Esophagus squamous epithelium (tissue), 4 donors: Measurements from ENCODE around the gene TMEM38B.

ENCODE experiments used
- CTCF ChIP-seq, 6 experiments: fragments of 450-650 bp in 4 of 6; fragments of 200-600 bp in 2 of 6; sonication (generic) in 2 of 6; IDR thresholded peaks; one replicate each; pipeline ENCODE4 v1.5.1; 2016 to 2019; ENCODE audit warnings: antibody characterized with exemption in 6 of 6, mild to moderate bottlenecking in 4 of 6, moderate library complexity in 4 of 6
- POLR2A ChIP-seq, 4 donors: fragments of 450-650 bp; IDR thresholded peaks; one replicate each; pipeline ENCODE4 v1.6.1; 2017; ENCODE audit warnings: antibody characterized with exemption in 4 of 4, mild to moderate bottlenecking in 4 of 4, moderate library complexity in 3 of 4

GRCh38 chr9:105700668-105701067 is 6.3 kb downstream of the TMEM38B start:
- TF ChIP-seq CTCF (IDR thresholded peaks at IDR 0.05), result no peak
- no peak for TF ChIP-seq POLR2A (IDR thresholded peaks at IDR 0.05)
